ENCODE results near the gene SLC51A. TPM values are rescaled to one million over a fixed set of nuclear protein-coding genes. Genes with fewer than 3 reads are reported as not detected.
"Not testable (repeated sequence)": the region's sequence is repeated elsewhere in the genome, so short reads cannot be mapped to it uniquely, and the experiment has no call there.

The SLC51A gene
- not detected in 2 replicates for total RNA-seq

DNA sequence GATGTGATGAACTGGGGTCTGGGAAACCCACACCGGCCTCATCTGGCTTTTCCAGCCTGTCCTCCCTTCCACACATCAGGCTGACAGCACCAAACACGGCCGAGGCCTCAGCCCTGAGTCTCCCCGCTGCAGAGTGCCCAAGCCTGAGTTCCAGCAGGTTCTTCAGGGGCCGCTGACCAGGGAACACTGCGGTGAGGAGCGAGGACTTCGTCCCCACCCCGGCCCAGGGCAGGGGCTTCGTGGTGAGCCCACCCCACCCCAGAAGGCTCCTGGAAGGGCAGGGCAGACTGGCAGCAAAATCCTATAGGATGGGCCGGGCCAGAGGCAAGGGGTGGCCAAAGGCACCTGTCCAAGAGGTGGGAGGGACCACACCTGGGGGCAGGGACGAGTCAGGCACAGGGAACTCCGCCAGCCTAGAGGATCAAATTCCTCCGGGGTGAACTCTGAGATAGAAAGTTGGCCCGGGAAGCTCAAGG lies at the start of gene SLC51A:
Gene SLC51A (plus strand): TSS at position 446 of the 476 bp plus-strand sequence. CDS start 179 bp downstream, outside the sequence.
- Mint-ChIP-seq H3K4me3 (peak within 1 kb of the TSS; percentile 53), H3K4me1 (peaks cover 13% of the 10 kb centered on the region), H3K36me3 (ENCODE audit: low read depth) (no peaks in the 10 kb centered on the region), H3K27me3 (no peaks in the 10 kb centered on the region), H3K27ac (peak within 1 kb of the TSS; percentile 79), H3K9me3 (no peaks in the 10 kb centered on the region)
- intact Hi-C loops (cut with micrococcal nuclease): no loop called here
- DNase-seq: no peak

DNA sequence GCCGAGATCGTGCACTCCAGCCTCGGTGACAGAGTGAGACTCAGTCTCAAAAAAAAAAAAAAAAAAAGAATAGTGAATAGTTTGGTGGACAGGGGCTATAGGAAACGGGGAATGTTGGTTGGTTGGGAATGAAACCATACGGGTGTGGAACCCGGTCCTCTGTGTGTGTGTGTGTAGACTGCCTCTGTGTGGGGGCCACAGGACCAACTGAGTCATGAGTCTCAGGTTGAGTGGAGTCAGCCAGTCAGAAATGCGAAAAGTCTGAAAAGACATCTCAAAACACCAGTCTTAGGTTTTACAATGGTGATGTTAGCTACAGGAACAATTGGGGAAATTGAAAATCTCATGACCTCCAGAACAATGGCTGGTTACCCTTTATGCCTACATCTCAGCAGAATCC lies 49.6 kb upstream of the SLC51A start:
- H3K9me3 Mint-ChIP-seq: no peaks in the 10 kb centered on the region
- H3K27me3 Mint-ChIP-seq: no peaks in the 10 kb centered on the region
- H3K27ac Mint-ChIP-seq: peak overlapping the region; percentile 65
- intact Hi-C loops (cut with micrococcal nuclease): no loop called here
- no peak for DNase-seq
- H3K36me3 Mint-ChIP-seq (ENCODE audit: low read depth): no peaks in the 10 kb centered on the region
- H3K4me1 Mint-ChIP-seq: peaks cover 13% of the 10 kb centered on the region
- no peak overlapping the region for H3K4me3 Mint-ChIP-seq

DNA sequence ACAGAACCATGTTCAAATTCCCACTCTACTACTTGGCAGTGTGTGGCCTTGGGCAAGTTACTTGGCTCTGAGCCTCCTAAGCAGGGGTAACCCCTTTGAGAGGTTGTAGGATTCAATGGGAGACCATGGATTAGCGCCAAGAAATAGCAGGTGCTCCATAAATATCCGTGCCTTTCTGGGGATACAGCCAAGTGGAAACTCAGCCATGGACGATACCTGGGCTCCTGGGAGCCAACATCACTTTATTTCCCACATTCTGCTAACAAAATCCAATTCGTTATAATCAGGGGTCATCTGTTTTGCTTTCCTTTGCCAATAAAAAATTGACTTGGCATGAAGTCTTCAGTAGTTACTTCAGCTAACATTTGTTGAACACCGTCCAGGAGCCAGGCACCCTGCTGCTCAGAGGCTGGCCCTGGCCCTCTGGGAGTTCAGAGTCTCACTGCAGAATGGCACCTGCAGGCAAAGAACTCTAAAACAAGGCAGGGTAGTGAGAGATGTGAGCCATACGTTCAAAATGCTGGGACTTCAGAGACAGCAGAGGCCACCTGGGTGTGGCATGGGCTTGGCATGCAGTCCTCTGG lies 47.4 kb upstream of the SLC51A start:
- Mint-ChIP-seq H3K4me3 (no peak overlapping the region), H3K27me3 (no peaks in the 10 kb centered on the region), H3K27ac (no peak overlapping the region), H3K9me3 (no peaks in the 10 kb centered on the region), H3K36me3 (ENCODE audit: low read depth) (no peaks in the 10 kb centered on the region), H3K4me1 (peaks cover 10% of the 10 kb centered on the region)
- no peak for DNase-seq
- intact Hi-C loops (cut with micrococcal nuclease): no loop called here

DNA sequence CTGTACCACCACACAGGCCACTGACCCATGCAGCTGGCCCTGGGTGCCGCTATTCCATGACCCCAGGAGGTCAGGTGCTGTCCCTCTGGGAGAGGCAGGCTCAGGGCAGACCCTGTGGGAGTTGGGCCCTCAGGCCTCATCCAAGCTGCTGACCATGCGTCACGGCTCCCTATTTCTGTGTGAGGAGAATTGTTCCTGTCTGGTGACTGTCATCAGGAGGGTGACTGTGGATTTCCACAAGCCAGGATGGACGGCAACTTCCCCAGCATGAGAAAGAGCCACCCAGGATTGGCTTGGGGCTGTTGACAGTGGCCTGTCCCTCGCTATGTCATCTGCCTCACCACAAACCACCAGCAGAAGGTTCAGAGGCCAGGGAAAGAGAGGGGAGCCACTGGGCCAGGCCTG lies 46.5 kb upstream of the SLC51A start:
- H3K4me1 Mint-ChIP-seq: peaks cover 12% of the 10 kb centered on the region
- intact Hi-C loops (cut with micrococcal nuclease): no loop called here

DNA sequence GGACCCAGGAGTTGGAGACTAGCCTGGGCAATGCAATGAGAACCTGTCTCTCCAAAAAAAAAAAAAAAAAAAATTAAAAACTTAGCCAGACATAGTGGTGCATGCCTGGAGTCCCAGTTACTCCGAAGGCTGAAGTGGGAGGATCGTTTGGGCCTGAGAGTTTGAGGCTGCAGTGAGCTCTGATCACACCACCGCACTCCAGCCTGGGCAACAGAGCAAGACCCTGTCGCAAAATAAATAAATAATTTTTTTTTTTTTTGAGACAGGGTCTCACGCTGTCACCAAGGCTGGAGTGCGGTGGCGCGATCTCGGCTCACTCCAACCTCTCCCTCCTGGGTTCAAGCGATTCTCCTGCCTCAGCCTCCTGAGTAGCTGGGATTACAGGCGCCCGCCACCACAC lies 46.0 kb upstream of the SLC51A start:
- DNase-seq; H3K27ac Mint-ChIP-seq; H3K9me3 Mint-ChIP-seq; H3K36me3 Mint-ChIP-seq (ENCODE audit: low read depth); intact Hi-C loops (cut with micrococcal nuclease); H3K27me3 Mint-ChIP-seq; H3K4me3 Mint-ChIP-seq: not testable (repeated sequence)
- peaks cover 12% of the 10 kb centered on the region for H3K4me1 Mint-ChIP-seq

More for the DNA sequence above, 46.5 kb upstream of the SLC51A start:
- no peak for DNase-seq
- no peaks in the 10 kb centered on the region for H3K36me3 Mint-ChIP-seq (ENCODE audit: low read depth)
- H3K4me3 Mint-ChIP-seq: no peak overlapping the region
- H3K27me3 Mint-ChIP-seq: no peaks in the 10 kb centered on the region
- H3K27ac Mint-ChIP-seq: no peak overlapping the region
- no peaks in the 10 kb centered on the region for H3K9me3 Mint-ChIP-seq

DNA sequence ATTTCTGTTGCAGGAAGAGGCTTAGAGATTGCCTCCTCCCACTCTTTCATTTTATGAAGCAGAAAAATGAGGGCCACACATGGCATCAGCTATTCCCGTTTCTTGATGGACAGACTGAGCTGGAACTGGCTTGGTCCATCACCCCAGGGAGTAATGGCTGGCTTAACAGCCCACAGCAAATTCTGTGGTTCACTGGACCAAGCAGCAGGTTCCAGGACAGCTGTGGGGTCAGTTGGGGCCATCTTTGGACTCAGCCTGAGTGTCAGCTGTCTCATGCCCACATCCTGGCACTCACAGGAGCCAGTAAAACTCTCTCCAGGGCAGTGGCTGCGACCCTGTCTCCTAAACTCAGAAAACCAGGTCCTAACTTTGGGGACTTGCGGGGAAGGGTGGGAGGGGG lies 41.7 kb upstream of the SLC51A start:
- Mint-ChIP-seq H3K36me3 (ENCODE audit: low read depth) (peaks cover 2% of the 10 kb centered on the region), H3K4me1 (peaks cover 14% of the 10 kb centered on the region), H3K9me3 (no peaks in the 10 kb centered on the region), H3K27ac (no peak overlapping the region), H3K27me3 (no peaks in the 10 kb centered on the region), H3K4me3 (no peak overlapping the region)
- no peak for DNase-seq
- intact Hi-C loops (cut with micrococcal nuclease): no loop called here

DNA sequence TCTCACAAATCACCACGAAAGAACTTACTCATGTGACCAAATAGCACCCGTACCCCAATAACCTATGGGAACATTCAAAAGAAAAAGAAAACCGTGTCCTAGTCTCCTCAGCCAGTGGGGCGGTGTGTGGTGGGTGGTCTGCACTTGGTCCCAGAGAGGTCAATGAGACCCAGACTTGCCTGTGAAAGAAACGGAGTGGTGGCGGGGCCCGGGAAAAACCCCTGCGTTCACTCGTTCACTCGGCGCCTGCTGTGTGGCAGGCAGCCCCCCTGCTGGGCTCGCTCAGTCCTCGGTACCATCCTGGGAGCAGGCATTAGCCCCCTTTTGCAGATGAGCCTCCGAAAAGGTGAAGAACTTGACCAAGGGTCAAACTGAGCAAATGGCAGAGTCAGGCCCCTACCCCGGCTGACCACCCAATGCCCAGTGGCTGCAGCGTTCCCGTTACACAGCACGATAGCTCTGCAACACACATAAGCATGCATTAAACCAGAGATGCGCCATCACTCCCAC lies 41.2 kb upstream of the SLC51A start:
- peaks cover 19% of the 10 kb centered on the region for H3K4me1 Mint-ChIP-seq
- intact Hi-C loops (cut with micrococcal nuclease): no loop called here
- no peak overlapping the region for H3K27ac Mint-ChIP-seq
- no peaks in the 10 kb centered on the region for H3K27me3 Mint-ChIP-seq
- no peaks in the 10 kb centered on the region for H3K9me3 Mint-ChIP-seq
- DNase-seq: no peak
- no peak overlapping the region for H3K4me3 Mint-ChIP-seq
- H3K36me3 Mint-ChIP-seq (ENCODE audit: low read depth): peaks cover 2% of the 10 kb centered on the region

DNA sequence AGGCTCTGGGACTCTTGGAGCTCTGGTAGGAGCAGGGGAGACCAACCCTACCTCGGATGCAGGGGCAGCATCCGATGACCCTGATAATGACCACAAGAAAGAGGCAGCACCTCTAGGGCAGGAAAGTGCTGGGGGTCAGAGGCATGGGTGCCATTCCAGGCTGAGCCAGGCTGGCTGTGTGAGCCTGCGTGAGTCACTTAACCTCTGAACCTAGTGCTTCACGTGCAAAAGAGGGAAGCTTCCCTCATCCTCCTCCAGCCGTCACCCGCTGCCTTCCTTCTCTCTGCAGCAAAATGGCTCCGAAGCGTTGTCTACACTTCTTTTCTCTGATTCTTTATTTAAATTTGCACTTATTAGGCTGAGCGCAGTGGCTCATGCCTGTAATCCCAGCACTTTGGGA lies 40.6 kb upstream of the SLC51A start:
- Mint-ChIP-seq H3K36me3 (ENCODE audit: low read depth) (peaks cover 2% of the 10 kb centered on the region), H3K9me3 (no peaks in the 10 kb centered on the region), H3K4me1 (peaks cover 23% of the 10 kb centered on the region), H3K4me3 (no peak overlapping the region), H3K27me3 (no peaks in the 10 kb centered on the region), H3K27ac (no peak overlapping the region)
- no peak for DNase-seq
- intact Hi-C loops (cut with micrococcal nuclease): no loop called here

DNA sequence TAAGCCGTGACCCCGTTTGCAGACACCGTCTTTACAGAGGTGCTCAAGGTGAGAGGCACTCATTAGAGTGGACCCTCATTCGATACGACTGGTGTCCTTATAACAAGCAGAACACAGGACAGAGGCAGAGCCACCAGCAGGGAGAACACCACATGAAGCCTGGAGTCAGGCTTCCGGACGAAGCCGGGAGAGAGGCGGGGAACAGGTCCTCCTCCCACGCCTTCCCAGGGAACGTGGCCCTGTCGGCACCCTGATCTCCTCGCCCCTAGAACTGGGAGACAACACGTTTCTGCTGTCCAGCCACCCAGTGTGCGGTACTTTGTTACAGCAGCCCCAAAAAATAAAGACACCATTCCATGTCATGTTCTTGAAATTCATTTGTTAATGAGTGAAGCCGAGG lies 38.8 kb upstream of the SLC51A start:
- Mint-ChIP-seq H3K27me3 (no peaks in the 10 kb centered on the region), H3K27ac (peak overlapping the region; percentile 74), H3K4me3 (no peak overlapping the region), H3K36me3 (ENCODE audit: low read depth) (peaks cover 2% of the 10 kb centered on the region), H3K4me1 (peaks cover 37% of the 10 kb centered on the region), H3K9me3 (no peaks in the 10 kb centered on the region)
- no peak for DNase-seq
- intact Hi-C loops (cut with micrococcal nuclease): no loop called here

DNA sequence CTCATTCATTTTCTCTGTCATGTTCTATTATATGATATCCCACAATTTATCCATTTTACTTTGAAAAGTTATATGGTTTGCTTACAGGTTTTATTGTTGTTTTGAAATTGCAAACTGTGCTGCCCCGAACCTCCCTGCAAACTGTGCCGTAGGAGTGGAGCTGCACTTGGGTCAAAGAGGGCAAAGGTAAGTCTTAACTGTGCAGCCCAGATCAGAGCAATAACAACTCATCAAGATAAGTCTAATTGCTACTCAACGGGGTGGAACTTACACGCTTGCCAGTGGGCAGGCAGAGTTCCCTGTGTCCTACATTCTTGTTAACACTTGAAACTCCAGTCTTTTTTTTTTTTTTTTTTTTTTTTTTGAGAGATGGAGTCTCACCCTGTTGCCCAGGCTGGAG lies 38.4 kb upstream of the SLC51A start:
- intact Hi-C loops (cut with micrococcal nuclease): loop anchor here (2.0 kb wide), 1 partner anchor 15 kb away; no protein-coding TSS in a partner anchor
- Mint-ChIP-seq H3K4me1 (peaks cover 41% of the 10 kb centered on the region), H3K36me3 (ENCODE audit: low read depth) (peaks cover 2% of the 10 kb centered on the region), H3K4me3 (no peak overlapping the region), H3K9me3 (no peaks in the 10 kb centered on the region), H3K27ac (peak overlapping the region; percentile 74), H3K27me3 (no peaks in the 10 kb centered on the region)
- DNase-seq: peak; percentile 57

DNA sequence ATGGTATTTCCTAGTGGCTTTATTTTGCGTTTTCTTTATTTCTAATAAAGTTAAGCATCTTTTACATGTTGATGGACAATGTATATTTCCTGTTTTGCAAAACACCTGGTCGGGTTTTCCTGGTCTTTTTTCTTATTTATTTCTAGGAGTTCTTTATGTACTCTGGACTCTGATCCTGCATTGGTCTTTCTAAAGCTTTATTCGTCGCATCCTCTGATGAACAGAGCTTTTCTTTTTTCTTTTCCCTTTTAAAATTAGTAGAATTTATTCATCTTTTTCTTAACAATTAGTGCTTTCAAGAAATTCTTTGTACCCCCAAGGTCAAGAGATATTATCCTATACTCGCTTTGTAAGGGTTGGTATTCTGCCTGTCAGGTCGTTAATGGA lies 37.3 kb upstream of the SLC51A start:
- Mint-ChIP-seq H3K4me3 (peak overlapping the region; percentile 70), H3K9me3 (no peaks in the 10 kb centered on the region), H3K27ac (peak overlapping the region; percentile 97), H3K27me3 (no peaks in the 10 kb centered on the region), H3K36me3 (ENCODE audit: low read depth) (peaks cover 2% of the 10 kb centered on the region), H3K4me1 (peaks cover 50% of the 10 kb centered on the region)
- intact Hi-C loops (cut with micrococcal nuclease): loop anchor here (1.0 to 2.0 kb wide), 3 partner anchors 14 to 97 kb away; partner anchors contain the start of gene TFRC
- no peak for DNase-seq

DNA sequence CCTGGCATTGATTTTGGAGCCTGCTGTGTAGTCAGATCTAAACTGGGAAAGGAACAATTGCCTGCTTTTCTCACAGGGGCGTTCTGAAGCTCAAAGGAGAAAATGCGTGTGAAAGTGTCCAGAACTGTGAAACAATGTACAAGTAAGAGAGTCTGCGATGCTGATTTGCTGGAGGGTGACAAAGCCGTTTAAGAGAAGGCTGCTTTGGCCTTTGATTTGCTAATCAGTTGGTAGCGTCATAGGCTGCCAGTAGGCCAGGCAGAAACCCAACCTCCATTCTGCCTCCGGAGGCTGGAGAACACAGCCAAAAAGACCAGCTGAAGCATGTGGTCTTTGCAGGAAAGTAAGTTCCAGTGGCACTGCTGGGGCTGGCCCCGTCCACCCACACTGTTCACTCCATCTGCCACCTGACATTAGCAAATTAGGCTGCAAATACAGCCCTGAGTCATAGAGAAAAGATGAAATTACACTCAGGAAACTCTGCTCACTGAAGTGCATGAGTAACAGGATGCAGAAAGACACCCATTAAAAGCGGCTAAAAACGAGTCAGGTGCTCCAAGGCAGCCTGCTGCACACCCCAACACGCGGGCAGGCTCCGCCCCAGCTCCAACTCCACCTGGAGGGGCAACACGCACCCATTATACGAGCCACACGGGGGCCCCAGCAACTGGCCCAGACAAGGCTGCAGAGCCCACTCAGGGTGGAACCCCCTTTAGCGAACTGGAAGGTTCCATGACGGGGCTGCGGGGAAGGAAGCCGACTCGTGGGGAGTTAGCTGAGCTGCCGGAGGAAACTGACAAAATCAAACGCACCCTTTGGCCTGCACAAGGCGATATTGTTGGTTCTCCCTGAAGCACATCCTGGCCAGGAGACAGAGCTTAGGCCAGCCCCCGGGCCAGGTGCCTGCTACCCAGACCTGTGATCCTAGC lies 36.7 kb upstream of the SLC51A start:
- intact Hi-C loops (cut with micrococcal nuclease): loop anchor here (1.0 to 2.0 kb wide), 3 partner anchors 13 to 97 kb away; partner anchors contain the start of gene TFRC
- Mint-ChIP-seq H3K9me3 (no peaks in the 10 kb centered on the region), H3K4me1 (peaks cover 50% of the 10 kb centered on the region), H3K27ac (peak overlapping the region; percentile 97), H3K27me3 (no peaks in the 10 kb centered on the region), H3K4me3 (peak overlapping the region; percentile 70), H3K36me3 (ENCODE audit: low read depth) (peaks cover 2% of the 10 kb centered on the region)
- DNase-seq: peak; percentile 95

DNA sequence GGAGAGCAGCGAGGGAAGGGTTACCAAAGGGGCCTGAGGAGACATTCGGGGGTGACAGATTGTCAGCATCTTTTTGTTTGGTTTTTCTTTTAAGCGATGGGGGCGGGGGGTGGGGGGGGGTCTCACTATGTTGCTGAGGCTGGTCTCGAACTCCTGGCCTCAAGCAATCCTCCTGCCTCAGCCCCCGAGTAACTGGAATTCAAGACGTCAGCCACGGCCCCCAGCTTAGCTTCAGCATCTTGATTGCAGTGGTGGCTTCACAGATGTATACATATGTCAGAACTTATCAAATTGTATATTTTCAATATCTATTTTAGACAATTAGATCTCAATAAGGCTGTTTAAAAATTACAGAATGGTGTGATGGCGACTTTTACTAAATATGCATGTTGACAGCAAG lies 36.0 kb upstream of the SLC51A start:
- H3K4me3 Mint-ChIP-seq: peak overlapping the region; percentile 70
- intact Hi-C loops (cut with micrococcal nuclease): no loop called here
- peaks cover 2% of the 10 kb centered on the region for H3K36me3 Mint-ChIP-seq (ENCODE audit: low read depth)
- peak overlapping the region; percentile 97 for H3K27ac Mint-ChIP-seq
- no peak for DNase-seq
- no peaks in the 10 kb centered on the region for H3K27me3 Mint-ChIP-seq
- peaks cover 53% of the 10 kb centered on the region for H3K4me1 Mint-ChIP-seq
- no peaks in the 10 kb centered on the region for H3K9me3 Mint-ChIP-seq

DNA sequence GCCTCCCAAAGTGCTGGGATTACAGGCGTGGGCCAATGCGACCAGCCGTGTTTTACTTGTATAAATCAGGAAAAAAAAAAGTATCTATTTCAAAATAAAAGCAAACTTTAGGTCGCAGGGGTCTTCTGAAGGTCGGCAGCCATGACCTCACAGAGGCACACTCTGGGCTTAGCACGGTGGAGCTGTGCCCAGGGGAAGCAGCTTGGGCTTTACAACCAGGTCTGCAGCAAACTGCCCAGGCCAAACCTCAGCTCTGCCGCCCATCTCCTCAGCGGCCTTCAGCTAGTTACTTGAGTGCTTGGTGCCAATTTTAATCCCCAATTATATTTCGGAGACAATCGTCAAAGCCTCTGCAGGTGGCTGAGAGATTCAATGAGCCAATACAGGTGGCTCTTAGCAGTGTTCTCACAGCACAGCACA lies 35.2 kb upstream of the SLC51A start:
- peaks cover 54% of the 10 kb centered on the region for H3K4me1 Mint-ChIP-seq
- H3K36me3 Mint-ChIP-seq (ENCODE audit: low read depth): peaks cover 2% of the 10 kb centered on the region
- H3K27ac Mint-ChIP-seq: peak overlapping the region; percentile 84
- peak overlapping the region; percentile 26 for H3K4me3 Mint-ChIP-seq
- DNase-seq: peak; percentile 65
- no peaks in the 10 kb centered on the region for H3K9me3 Mint-ChIP-seq
- H3K27me3 Mint-ChIP-seq: no peaks in the 10 kb centered on the region
- intact Hi-C loops (cut with micrococcal nuclease): no loop called here
